K562 (cell line): ENCODE results near the gene TBX19. TPM values are rescaled to one million over a fixed set of nuclear protein-coding genes. Genes with fewer than 3 reads are reported as not detected.

Source experiments
- ATAC-seq: fragments of 200-7000 bp; cut with Tn5 transposase; 3 replicates; pipeline ENCODE4 v1.9.1; 2020; ENCODE audit warnings: moderate library complexity
- BruUV-seq: library from RNA; stranded (reverse); fragments of 400-500 nt; replicated peaks from 2 replicates; lab custom pipeline; 2021; lab: Mats Ljungman, UMichigan
- CTCF ChIA-PET: fragments of 300-600 bp; formaldehyde crosslinking; extraction: SDS; loops from one replicate; lab custom pipeline; 2021; ENCODE audit warnings: low intra/inter-chr PET ratio; lab: Yijun Ruan, JAX
- POLR2A ChIA-PET: fragments of 300-600, 350-650 bp; sonication (Branson Sonifier 250); formaldehyde crosslinking; extraction: SDS; loops from one replicate; lab custom pipeline; 2021; ENCODE audit warnings: antibody characterized with exemption, inconsistent platforms; lab: Yijun Ruan, JAX
- DNase-seq, 4 experiments: peaks; one replicate each; pipeline versions ENCODE4 v3.0.0 to v3.0.0-alpha.2; 2011 to 2018; ENCODE audit warnings: low spot score in 3 of 4, mixed read lengths in 3 of 4; ENCODE audit errors: extremely low read depth in 1 of 4
- FAIRE-seq: peaks from 2 replicates; lab custom pipeline; 2011; peaks lifted over from hg19 to GRCh38; lab: Jason Lieb, UNC
- H2AFZ ChIP-seq: 2 replicates; pipeline ENCODE4 v1.6.0; 2011; ENCODE audit warnings: low read depth, low read length, control low read depth, inconsistent platforms
- H3K27ac ChIP-seq: fragments of 200-600 bp; 3 replicates; pipeline ENCODE4 v1.8.0; 2011; ENCODE audit warnings: low read depth, mild to moderate bottlenecking, control low read depth, inconsistent platforms, low read length, moderate library complexity, mixed read lengths; ENCODE audit errors: extremely low read depth
- H3K27me3 ChIP-seq, 2 experiments: fragments of 300-600 bp in 1 of 2; 2 replicates in 1 of 2; 3 replicates in 1 of 2; pipeline versions ENCODE4 v1.6.0 to v1.8.0; 2011; ENCODE audit warnings: inconsistent platforms in 2 of 2, low read length in 2 of 2, mild to moderate bottlenecking in 1 of 2, mixed read lengths in 1 of 2, moderate library complexity in 1 of 2; ENCODE audit not compliant: control insufficient read depth in 2 of 2, insufficient read depth in 2 of 2
- H3K36me3 ChIP-seq: fragments of 300-600 bp; 3 replicates; pipeline ENCODE4 v1.8.0; 2011; ENCODE audit warnings: mild to moderate bottlenecking, low read length, inconsistent platforms; ENCODE audit not compliant: control insufficient read depth, insufficient read depth
- H3K4me1 ChIP-seq, 2 experiments: fragments of 200-600 bp in 1 of 2; replicated peaks in 1 of 2; 2 replicates in 1 of 2; 3 replicates in 1 of 2; pipeline versions ENCODE4 v1.5.1 to v1.8.0; 2011; ENCODE audit warnings: inconsistent platforms in 2 of 2, low read length in 2 of 2, mild to moderate bottlenecking in 1 of 2, mixed read lengths in 1 of 2, moderate library complexity in 1 of 2; ENCODE audit not compliant: control insufficient read depth in 2 of 2, insufficient read depth in 2 of 2
- H3K4me2 ChIP-seq: 2 replicates; pipeline ENCODE4 v1.6.1; 2011; ENCODE audit warnings: low read length, control low read depth, inconsistent platforms, mixed read lengths; ENCODE audit not compliant: insufficient read depth
- H3K4me3 ChIP-seq: fragments of 200-600 bp; sonication (generic), shearing (Covaris generic); 2 replicates; pipeline ENCODE4 v1.5.1; 2016; ENCODE audit warnings: control low read depth, inconsistent platforms
- H3K79me2 ChIP-seq: fragments of 200-600 bp; 3 replicates; pipeline ENCODE4 v1.8.0; 2011; ENCODE audit warnings: low read length, inconsistent platforms; ENCODE audit not compliant: control insufficient read depth, insufficient read depth
- H3K9ac ChIP-seq, 2 experiments: 2 replicates each; pipeline versions ENCODE4 v1.6.0 to v1.6.1; 2011; ENCODE audit warnings: low read depth in 2 of 2, low read length in 2 of 2, control low read depth in 1 of 2, inconsistent platforms in 1 of 2, mild to moderate bottlenecking in 1 of 2, mixed read lengths in 1 of 2; ENCODE audit not compliant: insufficient read depth in 1 of 2
- H3K9me1 ChIP-seq: one replicate; pipeline ENCODE4 v1.6.0; 2011; ENCODE audit warnings: inconsistent platforms, mild to moderate bottlenecking, low read length, moderate library complexity; ENCODE audit not compliant: control insufficient read depth, insufficient read depth
- H3K9me3 ChIP-seq: replicated peaks from 2 replicates; pipeline ENCODE4 v1.5.1; 2011; ENCODE audit warnings: low read depth, low read length, inconsistent platforms; ENCODE audit not compliant: control insufficient read depth, insufficient read depth
- H4K20me1 ChIP-seq: replicated peaks from 2 replicates; pipeline ENCODE4 v1.6.1; 2011; ENCODE audit warnings: low read length, inconsistent platforms, mixed read lengths; ENCODE audit not compliant: control insufficient read depth, insufficient read depth
- CBFB ChIP-seq: sonication (generic); formaldehyde crosslinking; IDR thresholded peaks from 2 replicates; pipeline ENCODE4 v1.4.0; 2020; ENCODE audit warnings: mild to moderate bottlenecking, missing genetic modification reagents
- CEBPB ChIP-seq: fragments of 450-650 bp; IDR thresholded peaks from 2 replicates; pipeline ENCODE4 v1.6.1; 2016; ENCODE audit warnings: missing genetic modification characterization, missing compliant biosample characterization
- E2F3 ChIP-seq: fragments of 250-450 bp; sonication (Bioruptor Pico); IDR thresholded peaks from 2 replicates; pipeline ENCODE4 v1.4.0; 2020; ENCODE audit warnings: mild to moderate bottlenecking
- ETS2 ChIP-seq: IDR thresholded peaks from 2 replicates; pipeline ENCODE4 v1.6.1; 2016; ENCODE audit warnings: borderline replicate concordance, missing genetic modification characterization, mild to moderate bottlenecking, moderate library complexity, missing compliant biosample characterization; ENCODE audit not compliant: poor library complexity, severe bottlenecking
- FOXM1 ChIP-seq, 2 experiments: fragments of 450-650 bp in 1 of 2; sonication (generic) in 1 of 2; formaldehyde crosslinking in 1 of 2; IDR thresholded peaks; 2 replicates each; pipeline versions ENCODE4 v1.6.1 to v1.9.0; 2017 to 2022; ENCODE audit warnings: low read depth in 2 of 2, mild to moderate bottlenecking in 2 of 2, missing genetic modification reagents in 1 of 2, moderate library complexity in 1 of 2
- GABPB2 ChIP-seq: fragments of 250-450 bp; sonication (Bioruptor Pico); conservative IDR thresholded peaks from 2 replicates; pipeline ENCODE4 v1.5.1; 2021; ENCODE audit warnings: mild to moderate bottlenecking
- HMBOX1 ChIP-seq: sonication (generic); IDR thresholded peaks from 2 replicates; pipeline ENCODE4 v1.6.1; 2016
- PML ChIP-seq: IDR thresholded peaks from 2 replicates; pipeline ENCODE4 v1.6.1; 2012; ENCODE audit warnings: low read length, inconsistent platforms
- PRMT5 ChIP-seq: sonication (generic); formaldehyde crosslinking; IDR thresholded peaks from 2 replicates; pipeline ENCODE4 v1.5.0; 2020; ENCODE audit warnings: missing genetic modification reagents
- PURB ChIP-seq: sonication (generic); formaldehyde crosslinking; IDR thresholded peaks from 2 replicates; pipeline ENCODE4 v1.9.0; 2021; ENCODE audit warnings: low read depth, mild to moderate bottlenecking, missing genetic modification reagents
- RBBP5 ChIP-seq: fragments of 200-600 bp; sonication (generic); IDR thresholded peaks from 2 replicates; pipeline ENCODE4 v1.6.1; 2012; ENCODE audit warnings: borderline replicate concordance, mild to moderate bottlenecking, low read length, control low read depth, inconsistent platforms; ENCODE audit not compliant: insufficient read depth, poor library complexity, severe bottlenecking
- RBM25 ChIP-seq: fragments of 200-400 bp; formaldehyde crosslinking; IDR thresholded peaks from 2 replicates; pipeline ENCODE4 v1.6.1; 2018; ENCODE audit warnings: low read length, low read depth, moderate library complexity; ENCODE audit not compliant: severe bottlenecking
- SP1 ChIP-seq: sonication (generic); formaldehyde crosslinking; IDR thresholded peaks from 2 replicates; pipeline ENCODE4 v1.8.1; 2022; ENCODE audit warnings: mild to moderate bottlenecking, missing genetic modification reagents
- XRCC5 ChIP-seq: fragments of 200-400 bp; formaldehyde crosslinking; IDR thresholded peaks from 2 replicates; pipeline ENCODE4 v1.6.1; 2017; ENCODE audit warnings: low read depth, mild to moderate bottlenecking, low read length
- ZBTB17 ChIP-seq: fragments of 450-650 bp; formaldehyde crosslinking; IDR thresholded peaks from 2 replicates; pipeline ENCODE4 v1.4.0; 2020; ENCODE audit warnings: mild to moderate bottlenecking
- ZNF146 ChIP-seq: IDR thresholded peaks from one replicate; pipeline ENCODE4 v1.6.1; 2018; ENCODE audit warnings: missing compliant biosample characterization; ENCODE audit not compliant: unreplicated experiment
- ZNF184 ChIP-seq: sonication (generic); formaldehyde crosslinking; IDR thresholded peaks from 2 replicates; pipeline ENCODE4 v1.5.0; 2020; ENCODE audit warnings: missing genetic modification reagents
- ZNF431 ChIP-seq: sonication (generic); formaldehyde crosslinking; IDR thresholded peaks from 2 replicates; pipeline ENCODE4 v1.8.0; 2022; ENCODE audit warnings: mild to moderate bottlenecking, missing genetic modification reagents
- ZNF766 ChIP-seq: fragments of 200-800 bp; sonication (Bioruptor generic); conservative IDR thresholded peaks from 2 replicates; pipeline ENCODE4 v1.6.1; 2016; ENCODE audit warnings: missing genetic modification characterization, missing compliant biosample characterization
- WGBS: fragments of 100-300 bp; shearing (Covaris generic); methylation state at CpG from one replicate; pipeline ENCODE4 v1.1.6; 2016; ENCODE audit warnings: low coverage, mixed read lengths; ENCODE audit not compliant: insufficient coverage; ENCODE audit errors: missing lambda C conversion rate; 5-methylcytosine and 5-hydroxymethylcytosine counted together
- in situ Hi-C: fragments of 300-500 bp; cut with MboI; formaldehyde crosslinking; loops from 4 replicates; pipeline ENCODE4 v1.15.0; 2018; ENCODE audit warnings: inconsistent platforms, mixed read lengths
- intact Hi-C: fragments of 100-400 bp; cut with micrococcal nuclease; formaldehyde crosslinking; loops from 2 replicates; pipeline ENCODE4 v1.14.2; 2022
- polyA plus RNA-seq, 8 experiments: library from polyadenylated mRNA; depleted of rRNA in 4 of 8; stranded (reverse) in 5 of 8; unstranded in 3 of 8; fragments of >200 nt; fragmentation: Nextera tagmentation in 2 of 8; fragmentation: Illumina TruSeq in 1 of 8; extraction: Ambion mirVana in 2 of 8; extraction: Trizol in 1 of 8; gene quantifications; 2 replicates each; pipeline versions ENCODE4 v1.2.1 to v1.2.3, GENCODE V29; 2011 to 2014; ENCODE audit warnings: inconsistent platforms in 1 of 8, missing spikeins in 1 of 8
- total RNA-seq, 7 experiments: library from RNA; depleted of rRNA in 6 of 7; stranded (reverse); fragments of >200 nt in 6 of 7; fragmentation: Illumina TruSeq in 2 of 7; extraction: Trizol in 2 of 7; gene quantifications; 2 replicates each; pipeline versions ENCODE4 v1.2.1 to v1.2.3, GENCODE V29; 2011 to 2021; ENCODE audit warnings: low replicate concordance in 1 of 7
- TF ChIP-seq, protein P1 (sequence below): fragments of 450-650 bp; IDR thresholded peaks from 2 replicates; pipeline ENCODE4 v1.6.1; 2016

The TBX19 gene
- total and polyA plus RNA-seq, 9 of the 15 experiments (the other 6 are each of a cell fraction or from before 2014, with no cell fraction given) = 0.32 to 3.1 (median 0.95) TPM

DNA sequence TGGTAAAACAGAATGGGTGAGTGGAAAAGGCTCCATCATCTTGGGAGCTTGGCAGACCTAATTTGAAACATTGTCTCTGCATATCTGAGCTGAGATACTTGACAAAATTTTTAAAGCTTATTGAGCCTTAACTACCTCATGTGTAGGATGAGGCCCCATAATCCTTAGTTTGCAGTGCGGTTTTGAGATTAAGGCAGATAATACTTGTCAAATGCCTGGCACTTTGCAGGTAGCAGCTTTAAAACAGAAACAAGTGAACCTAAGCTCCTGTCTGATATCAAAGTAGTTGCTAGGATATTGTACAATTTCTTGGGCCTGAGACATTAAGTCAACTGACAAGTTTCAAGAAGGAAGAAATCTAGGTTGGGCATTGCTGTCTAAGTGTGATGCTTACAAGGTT is 65.3 kb downstream of the TBX19 start (continued):
- TF ChIP-seq ZNF766 (no peak), PML (no peak), ZNF431 (CRISPR knock-in tag) (no peak)
- TF ChIP-seq, all 486 proteins: peak for 0

DNA sequence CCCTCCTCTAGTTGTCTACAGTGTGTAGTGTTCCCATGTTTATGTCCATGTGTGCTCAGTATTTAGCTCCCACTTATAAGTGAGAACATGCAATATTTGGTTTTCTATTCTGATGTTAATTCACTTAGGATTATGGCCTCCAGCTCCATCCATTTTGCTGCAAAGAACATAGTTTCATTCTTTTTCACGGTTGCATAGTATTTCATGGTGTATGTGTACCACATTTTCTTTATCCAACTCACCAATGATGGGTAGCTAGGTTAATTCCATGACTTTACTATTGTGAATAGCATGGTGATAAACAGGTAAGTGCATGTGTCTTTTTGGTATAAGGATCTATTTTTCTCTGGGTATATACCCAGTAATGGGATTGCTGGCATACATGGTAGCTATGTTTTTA is 67.0 kb downstream of the TBX19 start:
- no peak overlapping the region; a peak in 1 of 4 replicates for H3K9ac ChIP-seq
- FAIRE-seq (no peak), ATAC-seq (no peak), DNase-seq (no peak)
- ChIA-PET POLR2A (interaction anchor here (0.7 to 0.9 kb wide), 2 partner anchors 13 to 1546 kb away, joined by 4 read pairs; no protein-coding TSS in a partner anchor), CTCF (no interaction called here)
- intact Hi-C loops = loop anchor here (10.0 kb wide), 1 partner anchor 497 kb away; no protein-coding TSS in a partner anchor
- H3K9me1 ChIP-seq = no peaks in the 10 kb centered on the region
- H3K4me3 ChIP-seq = no peak overlapping the region
- BruUV-seq = no TSS peak
- H3K36me3 ChIP-seq = no peaks in the 10 kb centered on the region
- peaks cover under 1 to 6% of the 10 kb centered on the region in 2 experiments; a peak in 3 of 5 replicates for H3K4me1 ChIP-seq
- no peak overlapping the region for H3K27ac ChIP-seq
- no peaks in the 10 kb centered on the region for H3K27me3 ChIP-seq
- H2AFZ ChIP-seq = peak overlapping the region; percentile 87
- TF ChIP-seq SP1 (CRISPR knock-in tag) = no peak
- no peak for TF ChIP-seq ZBTB17
- TF ChIP-seq CBFB (CRISPR knock-in tag) = no peak
- TF ChIP-seq E2F3 = no peak
- TF ChIP-seq ETS2 = no peak
- no peak for TF ChIP-seq GABPB2 (CRISPR knock-in tag)
- no peak for TF ChIP-seq FOXM1 (IDR thresholded peaks at IDR 0.05; ENCODE audit: low read depth)
- TF ChIP-seq FOXM1 (CRISPR knock-in tag; IDR thresholded peaks at IDR 0.05; ENCODE audit: low read depth) = no peak
- no peak for TF ChIP-seq PRMT5
- TF ChIP-seq, protein P1, sequence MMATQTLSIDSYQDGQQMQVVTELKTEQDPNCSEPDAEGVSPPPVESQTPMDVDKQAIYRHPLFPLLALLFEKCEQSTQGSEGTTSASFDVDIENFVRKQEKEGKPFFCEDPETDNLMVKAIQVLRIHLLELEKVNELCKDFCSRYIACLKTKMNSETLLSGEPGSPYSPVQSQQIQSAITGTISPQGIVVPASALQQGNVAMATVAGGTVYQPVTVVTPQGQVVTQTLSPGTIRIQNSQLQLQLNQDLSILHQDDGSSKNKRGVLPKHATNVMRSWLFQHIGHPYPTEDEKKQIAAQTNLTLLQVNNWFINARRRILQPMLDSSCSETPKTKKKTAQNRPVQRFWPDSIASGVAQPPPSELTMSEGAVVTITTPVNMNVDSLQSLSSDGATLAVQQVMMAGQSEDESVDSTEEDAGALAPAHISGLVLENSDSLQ = no peak
- TF ChIP-seq RBM25 = peak; percentile 25
- peak; percentile 53 for TF ChIP-seq ZNF146 (CRISPR knock-in tag)
- no peak for TF ChIP-seq CEBPB
- no peak for TF ChIP-seq RBBP5
- no peak for TF ChIP-seq ZNF184 (CRISPR knock-in tag)
- no peak for TF ChIP-seq HMBOX1
- no peak for TF ChIP-seq XRCC5
- TF ChIP-seq PURB (CRISPR knock-in tag) = no peak
- in situ Hi-C loops = loop anchor here (10.0 kb wide), 1 partner anchor 227 kb away; the partner anchor contains the start of gene XCL1
- no peaks in the 10 kb centered on the region for H3K79me2 ChIP-seq
- H3K9me3 ChIP-seq = no peaks in the 10 kb centered on the region
- H3K4me2 ChIP-seq = no peak overlapping the region
- 88% methylated on average over 1 of the region's 1 CpG for WGBS
- H4K20me1 ChIP-seq = no peaks in the 10 kb centered on the region
